Natural killer cell treated with Interleukin-12 subunit alpha and Interleukin-12 subunit beta and Interleukin-15 and Interleukin-18, amount 100 ng/mL, for 72 hours (primary cell): Measurements from ENCODE around the gene RBM47. TPM values are rescaled to one million over a fixed set of nuclear protein-coding genes. Genes with fewer than 3 reads are reported as not detected.
"Not testable (repeated sequence)": the region's sequence is repeated elsewhere in the genome, so short reads cannot be mapped to it uniquely, and the experiment has no call there.

Experiments
- ATAC-seq, 2 donors: fragments of 150-1000 bp; cut with Tn5 transposase in 1 of 2; sonication (Bioruptor Pico), chemical (Tn5 transposase) in 1 of 2; 2 replicates each; pipeline ENCODE4 v1.10.0; 2021
- DNase-seq: peaks from one replicate; pipeline ENCODE4 v3.0.0; 2022; ENCODE audit warnings: low spot score
- H3K27ac Mint-ChIP-seq, 2 donors: 1 replicate in 1 of 2; 2 replicates in 1 of 2; pipeline ENCODE4 v1.8.0; 2022; ENCODE audit warnings: mixed read lengths in 2 of 2, mild to moderate bottlenecking in 1 of 2, moderate library complexity in 1 of 2
- H3K27me3 Mint-ChIP-seq, 2 donors: 1 replicate in 1 of 2; 2 replicates in 1 of 2; pipeline ENCODE4 v1.8.0; 2022; ENCODE audit warnings: mixed read lengths in 2 of 2
- H3K36me3 Mint-ChIP-seq: one replicate; pipeline ENCODE4 v1.8.0; 2022; ENCODE audit warnings: mixed read lengths
- H3K4me1 Mint-ChIP-seq, 2 donors: 1 replicate in 1 of 2; 2 replicates in 1 of 2; pipeline ENCODE4 v1.8.0; 2022; ENCODE audit warnings: low read depth in 2 of 2, mixed read lengths in 2 of 2, mild to moderate bottlenecking in 1 of 2
- H3K4me3 Mint-ChIP-seq: one replicate; pipeline ENCODE4 v1.8.0; 2022; ENCODE audit warnings: mixed read lengths
- H3K9me3 Mint-ChIP-seq: 2 replicates; pipeline ENCODE4 v1.8.0; 2022; ENCODE audit warnings: mixed read lengths
- total RNA-seq, 2 donors: library from RNA; stranded (reverse); gene quantifications; one replicate each; pipeline ENCODE4 v1.2.3, GENCODE V29; 2022

Gene RBM47
- total RNA-seq, 2 donors from 2014 or later = 8.5 to 15.4 TPM

- H3K4me3 Mint-ChIP-seq, H3K36me3 Mint-ChIP-seq, DNase-seq, H3K9me3 Mint-ChIP-seq, H3K27ac Mint-ChIP-seq, H3K27me3 Mint-ChIP-seq, ATAC-seq, H3K4me1 Mint-ChIP-seq: not testable (repeated sequence)
Measured at GRCh38 chr4:40561543-40562177, 68.0 kb downstream of the RBM47 start.

- no peaks in the 10 kb centered on the region for H3K36me3 Mint-ChIP-seq
- no peak overlapping the region for H3K4me3 Mint-ChIP-seq
- peak overlapping the region in 1 of 2 donors; percentile 8 for H3K27ac Mint-ChIP-seq
- no peak for DNase-seq
- H3K27me3 Mint-ChIP-seq = peaks cover 0 to 4% of the 10 kb centered on the region in 2 donors
- no peaks in the 10 kb centered on the region for H3K9me3 Mint-ChIP-seq
- no peak for ATAC-seq
- peaks cover 0 to 6% of the 10 kb centered on the region in 2 donors for H3K4me1 Mint-ChIP-seq
Measured at GRCh38 chr4:40559585-40560465, 69.8 kb downstream of the RBM47 start.

GRCh38 chr4:40557736-40558135 is 71.9 kb downstream of the RBM47 start:
- H3K36me3 Mint-ChIP-seq = no peaks in the 10 kb centered on the region
- ATAC-seq = no peak
- H3K27ac Mint-ChIP-seq = no peak overlapping the region
- H3K4me3 Mint-ChIP-seq = no peak overlapping the region
- peaks cover 0 to under 1% of the 10 kb centered on the region in 2 donors for H3K4me1 Mint-ChIP-seq
- no peaks in the 10 kb centered on the region for H3K9me3 Mint-ChIP-seq
- peaks cover 0 to 4% of the 10 kb centered on the region in 2 donors for H3K27me3 Mint-ChIP-seq
- no peak for DNase-seq

GRCh38 chr4:40555176-40555900 is 74.3 kb downstream of the RBM47 start:
- Mint-ChIP-seq H3K4me1 (peaks cover 10 to 13% of the 10 kb centered on the region in 2 donors), H3K36me3 (no peaks in the 10 kb centered on the region), H3K27me3 (peaks cover 0 to 4% of the 10 kb centered on the region in 2 donors), H3K27ac (no peak overlapping the region), H3K9me3 (no peaks in the 10 kb centered on the region), H3K4me3 (no peak overlapping the region)
- ATAC-seq (no peak), DNase-seq (no peak)

- not testable (repeated sequence) for H3K27ac Mint-ChIP-seq, H3K27me3 Mint-ChIP-seq, H3K36me3 Mint-ChIP-seq, H3K9me3 Mint-ChIP-seq, H3K4me3 Mint-ChIP-seq, ATAC-seq, DNase-seq
- H3K4me1 Mint-ChIP-seq = peaks cover 10 to 15% of the 10 kb centered on the region in 2 donors
Measured at GRCh38 chr4:40554641-40555040, 75.0 kb downstream of the RBM47 start.

- H3K36me3 Mint-ChIP-seq = no peaks in the 10 kb centered on the region
- H3K4me3 Mint-ChIP-seq = no peak overlapping the region
- no peaks in the 10 kb centered on the region for H3K9me3 Mint-ChIP-seq
- H3K27me3 Mint-ChIP-seq = no peaks in the 10 kb centered on the region
- H3K4me1 Mint-ChIP-seq = peaks cover 10 to 15% of the 10 kb centered on the region in 2 donors
- DNase-seq = no peak
- peak overlapping the region in 1 of 2 donors; percentile 45 for H3K27ac Mint-ChIP-seq
- no peak for ATAC-seq
Measured at GRCh38 chr4:40553995-40554394, 75.7 kb downstream of the RBM47 start.

GRCh38 chr4:40552536-40552935 is 77.1 kb downstream of the RBM47 start:
- H3K4me1 Mint-ChIP-seq = peaks cover 10 to 15% of the 10 kb centered on the region in 2 donors
- ATAC-seq = no peak
- DNase-seq = no peak
- no peaks in the 10 kb centered on the region for H3K9me3 Mint-ChIP-seq
- no peaks in the 10 kb centered on the region for H3K36me3 Mint-ChIP-seq
- peak overlapping the region; percentile 4 for H3K4me3 Mint-ChIP-seq
- H3K27ac Mint-ChIP-seq = no peak overlapping the region
- no peaks in the 10 kb centered on the region for H3K27me3 Mint-ChIP-seq

GRCh38 chr4:40551568-40552136 is 78.0 kb downstream of the RBM47 start:
- peak overlapping the region; percentile 83 for H3K4me3 Mint-ChIP-seq
- not testable (repeated sequence) for H3K9me3 Mint-ChIP-seq, H3K36me3 Mint-ChIP-seq, ATAC-seq, DNase-seq, H3K27me3 Mint-ChIP-seq
- peaks cover 10 to 15% of the 10 kb centered on the region in 2 donors for H3K4me1 Mint-ChIP-seq
- H3K27ac Mint-ChIP-seq = peak overlapping the region; percentile 82 to 83

GRCh38 chr4:40550948-40551462 is 78.7 kb downstream of the RBM47 start:
- Mint-ChIP-seq H3K36me3 (no peaks in the 10 kb centered on the region), H3K27me3 (no peaks in the 10 kb centered on the region), H3K27ac (peak overlapping the region; percentile 82 to 83), H3K4me1 (peaks cover 10 to 15% of the 10 kb centered on the region in 2 donors), H3K9me3 (no peaks in the 10 kb centered on the region), H3K4me3 (peak overlapping the region; percentile 83)
- no peak for DNase-seq
- no peak for ATAC-seq

GRCh38 chr4:40550196-40550595 is 79.5 kb downstream of the RBM47 start:
- no peak overlapping the region for H3K4me3 Mint-ChIP-seq
- peak overlapping the region in 1 of 2 donors; percentile 83 for H3K27ac Mint-ChIP-seq
- H3K36me3 Mint-ChIP-seq = no peaks in the 10 kb centered on the region
- H3K27me3 Mint-ChIP-seq = no peaks in the 10 kb centered on the region
- ATAC-seq = no peak
- no peak for DNase-seq
- peaks cover 10 to 15% of the 10 kb centered on the region in 2 donors for H3K4me1 Mint-ChIP-seq
- H3K9me3 Mint-ChIP-seq = no peaks in the 10 kb centered on the region

GRCh38 chr4:40548256-40548655 is 81.4 kb downstream of the RBM47 start:
- no peaks in the 10 kb centered on the region for H3K9me3 Mint-ChIP-seq
- no peaks in the 10 kb centered on the region for H3K36me3 Mint-ChIP-seq
- no peak overlapping the region for H3K4me3 Mint-ChIP-seq
- DNase-seq = no peak
- H3K27ac Mint-ChIP-seq = no peak overlapping the region
- no peak for ATAC-seq
- H3K27me3 Mint-ChIP-seq = no peaks in the 10 kb centered on the region
- peaks cover 10 to 15% of the 10 kb centered on the region in 2 donors for H3K4me1 Mint-ChIP-seq

GRCh38 chr4:40547789-40548132 is 81.9 kb downstream of the RBM47 start:
- no peaks in the 10 kb centered on the region for H3K27me3 Mint-ChIP-seq
- ATAC-seq (no peak), DNase-seq (no peak)
- H3K27ac Mint-ChIP-seq = no peak overlapping the region
- H3K4me3 Mint-ChIP-seq = no peak overlapping the region
- peaks cover 10 to 15% of the 10 kb centered on the region in 2 donors for H3K4me1 Mint-ChIP-seq
- no peaks in the 10 kb centered on the region for H3K36me3 Mint-ChIP-seq
- H3K9me3 Mint-ChIP-seq = no peaks in the 10 kb centered on the region

- H3K9me3 Mint-ChIP-seq = no peaks in the 10 kb centered on the region
- H3K4me1 Mint-ChIP-seq = peaks cover 10% of the 10 kb centered on the region in 2 donors
- H3K27me3 Mint-ChIP-seq = no peaks in the 10 kb centered on the region
- ATAC-seq = no peak
- H3K36me3 Mint-ChIP-seq = no peaks in the 10 kb centered on the region
- no peak overlapping the region for H3K4me3 Mint-ChIP-seq
- no peak for DNase-seq
- H3K27ac Mint-ChIP-seq = no peak overlapping the region
Measured at GRCh38 chr4:40546969-40547788, 82.5 kb downstream of the RBM47 start.
